Limb (tissue), 2 donors: Measurements from ENCODE around the gene BSND.
A peak's percentile ranks its signal among the peaks of the same experiment; 100 is the strongest.
"Not testable (repeated sequence)": the region's sequence is repeated elsewhere in the genome, so short reads cannot be mapped to it uniquely, and the experiment has no call there.

ENCODE experiments used
- DNase-seq, 2 donors: peaks; one replicate each; pipeline ENCODE4 v3.0.0-alpha.2; 2016; ENCODE audit errors: extremely low spot score in 2 of 2

The BSND gene

DNA sequence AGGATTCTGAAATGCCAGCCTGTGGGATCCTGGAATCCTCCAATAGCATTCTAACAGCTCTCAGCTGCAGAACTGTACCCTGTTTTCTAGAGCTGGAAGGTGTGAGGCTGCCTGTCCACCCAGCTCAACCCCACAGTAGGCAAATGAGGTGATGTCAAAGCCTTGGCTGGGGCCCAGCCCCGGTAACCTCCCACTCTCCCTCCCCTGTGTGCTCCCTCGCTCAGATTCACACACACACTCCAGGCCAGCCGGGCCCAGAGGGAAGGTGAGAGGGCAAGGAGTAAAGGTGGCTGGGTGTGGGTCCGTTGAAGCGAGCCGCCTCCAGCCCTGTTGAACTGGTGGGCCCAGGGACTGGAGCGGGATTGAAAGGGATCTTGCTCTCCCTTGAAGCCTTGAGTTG, at the start of gene BSND:
TSS of gene BSND (plus strand) at position 257 of the 400 bp plus-strand sequence. CDS start 254 bp downstream, outside the sequence.
- no peak for DNase-seq

DNA sequence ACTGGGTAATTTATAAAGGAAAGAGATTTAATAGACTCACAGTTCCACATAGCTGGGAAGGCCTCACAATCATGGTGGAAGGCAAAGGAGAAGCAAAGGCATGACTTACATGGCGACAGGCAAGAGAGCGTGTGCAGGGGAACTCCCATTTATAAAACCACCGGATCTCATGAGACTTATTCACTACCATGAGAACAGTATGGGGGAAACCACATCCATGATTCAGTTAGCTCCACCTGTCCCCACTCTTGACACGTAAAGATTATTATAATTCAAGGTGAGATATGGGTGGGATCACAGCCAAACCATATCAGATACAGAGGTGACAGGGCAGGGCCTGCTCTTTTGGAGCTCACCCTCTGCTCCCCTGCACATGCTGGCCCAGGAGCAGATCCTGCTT, 49.7 kb upstream of the BSND start:
- DNase-seq, result no peak

DNA sequence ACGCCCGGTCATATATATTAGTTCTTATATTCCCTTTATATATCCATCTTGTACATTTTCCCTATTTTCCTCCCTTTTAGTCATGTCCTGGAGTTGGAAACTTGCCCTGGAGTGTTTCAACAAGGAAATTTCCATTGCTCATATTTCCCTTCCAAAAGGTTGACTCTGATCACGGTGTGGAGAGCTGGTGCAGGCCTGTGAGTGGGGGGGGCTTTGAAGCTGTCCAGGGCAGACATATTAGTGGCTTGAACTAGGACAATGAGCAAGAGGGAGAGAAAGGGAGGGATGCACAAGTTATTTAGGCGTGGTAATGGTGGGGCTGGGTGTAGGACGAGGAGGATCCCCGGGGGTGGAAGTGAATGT, 48.7 kb upstream of the BSND start:
- peak in 1 of 2 donors; percentile 60 for DNase-seq

DNA sequence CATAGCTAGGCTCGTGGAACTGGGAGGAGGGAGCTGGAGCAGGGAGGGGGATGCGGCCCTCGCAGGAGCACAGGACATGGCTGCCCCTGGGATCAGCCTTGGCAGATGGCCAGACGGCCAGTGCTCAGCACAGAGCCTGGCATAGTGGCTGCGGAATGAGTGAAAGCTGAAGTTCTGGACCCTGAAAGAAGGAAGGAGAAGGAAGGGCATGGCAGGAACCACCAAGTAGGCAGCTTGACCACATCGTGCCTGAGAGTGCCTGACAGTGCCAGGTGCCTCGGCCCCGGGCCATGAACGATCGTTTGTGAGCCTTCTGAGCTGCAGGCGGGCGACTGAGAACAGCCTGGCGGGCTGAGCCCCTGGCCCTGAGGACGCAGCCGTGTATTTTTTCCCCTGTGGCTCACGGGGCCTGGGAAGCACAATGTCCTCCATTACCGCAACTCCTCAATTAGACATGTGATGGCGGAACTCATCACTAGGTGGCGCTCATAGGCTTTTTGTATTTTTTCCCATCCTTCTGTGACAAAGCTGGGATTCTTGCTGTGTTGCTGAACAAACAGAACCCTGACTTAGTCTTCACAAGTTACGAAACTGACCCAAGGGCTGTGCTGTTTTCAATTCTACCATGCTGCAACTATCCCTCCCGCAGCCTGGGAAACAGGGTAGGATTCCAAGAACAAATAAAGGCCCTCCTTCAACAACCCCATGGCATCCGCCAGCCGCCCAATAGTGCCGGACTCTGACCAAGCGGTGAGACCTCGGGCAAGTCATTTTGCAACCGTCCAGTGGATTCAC, 48.2 kb upstream of the BSND start:
- peak; percentile 73 to 89 for DNase-seq

DNA sequence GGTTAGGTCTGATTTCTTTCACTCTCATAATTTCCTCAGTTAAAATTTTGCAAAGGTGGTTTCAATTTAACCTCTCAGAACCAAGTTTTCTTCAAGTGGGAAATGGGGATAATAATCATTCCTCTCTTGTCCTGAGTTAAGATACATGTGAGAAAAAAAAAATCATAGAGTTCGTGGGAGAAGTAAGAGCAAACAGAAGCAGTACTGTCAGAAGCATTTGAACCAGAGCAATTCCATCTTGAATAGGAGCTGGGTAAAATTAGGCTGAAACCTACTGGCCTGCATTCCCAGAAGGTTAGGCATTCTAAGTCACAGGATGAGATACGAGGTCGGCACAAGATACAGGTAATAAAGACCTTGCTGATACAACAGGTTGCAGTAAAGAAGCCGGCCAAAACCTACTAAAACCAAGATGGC, 46.9 kb upstream of the BSND start:
- DNase-seq, result no peak

DNA sequence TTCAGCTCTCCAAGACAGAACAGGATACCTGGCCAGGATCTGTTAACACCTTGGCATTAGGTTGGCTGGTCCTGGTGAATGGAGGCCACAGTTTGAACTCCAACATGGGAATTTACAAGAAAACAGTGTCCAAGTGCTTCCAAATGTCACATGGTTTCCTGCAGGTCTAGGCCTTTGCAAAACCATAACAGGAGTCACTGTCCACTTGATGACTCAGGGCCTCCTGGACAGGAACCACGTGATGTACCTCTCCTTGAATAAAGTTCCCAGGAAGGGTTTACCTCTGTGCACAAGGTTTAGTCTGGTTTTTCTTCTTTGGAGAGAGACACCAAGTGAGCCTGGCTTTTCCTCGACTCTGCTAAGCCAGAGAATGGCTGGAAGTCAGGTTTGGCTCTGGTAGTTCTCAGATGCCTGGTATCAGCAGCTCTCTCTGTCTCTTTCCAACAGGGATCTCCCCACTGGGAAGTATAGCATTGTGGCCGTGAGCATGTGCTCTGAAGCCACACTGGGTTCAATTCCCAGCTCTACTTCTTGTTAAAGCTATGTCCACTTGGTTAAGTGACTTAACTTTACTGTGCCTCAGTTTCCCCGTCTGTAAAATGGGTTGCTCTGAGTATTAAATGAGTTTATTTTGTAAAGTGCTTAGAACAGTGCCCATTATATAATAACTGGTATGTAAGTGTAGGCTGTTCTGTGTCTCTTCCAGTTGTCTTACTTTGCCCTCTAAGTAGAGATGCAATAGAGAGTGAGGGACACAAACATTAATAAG, 45.6 kb upstream of the BSND start:
- DNase-seq, result no peak

DNA sequence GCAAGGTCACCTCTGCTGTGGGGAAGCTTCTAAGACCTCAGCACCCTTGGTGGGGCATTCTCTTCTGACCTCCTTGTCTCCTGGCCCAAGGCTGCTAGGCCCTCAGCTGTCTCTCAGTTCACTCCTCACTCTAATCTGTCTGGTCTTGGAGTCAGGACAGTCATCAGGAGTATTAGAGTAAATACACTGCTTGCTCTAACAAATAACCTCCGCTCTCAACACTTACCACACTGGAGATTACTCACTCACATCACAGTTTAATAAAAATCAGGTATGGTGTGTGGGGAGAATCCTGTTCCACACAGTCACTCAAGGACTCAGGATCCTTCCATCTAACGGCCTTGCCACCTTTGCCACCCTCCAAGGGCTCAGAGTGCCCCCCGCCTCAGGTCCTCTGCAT, 44.9 kb upstream of the BSND start:
- no peak for DNase-seq

DNA sequence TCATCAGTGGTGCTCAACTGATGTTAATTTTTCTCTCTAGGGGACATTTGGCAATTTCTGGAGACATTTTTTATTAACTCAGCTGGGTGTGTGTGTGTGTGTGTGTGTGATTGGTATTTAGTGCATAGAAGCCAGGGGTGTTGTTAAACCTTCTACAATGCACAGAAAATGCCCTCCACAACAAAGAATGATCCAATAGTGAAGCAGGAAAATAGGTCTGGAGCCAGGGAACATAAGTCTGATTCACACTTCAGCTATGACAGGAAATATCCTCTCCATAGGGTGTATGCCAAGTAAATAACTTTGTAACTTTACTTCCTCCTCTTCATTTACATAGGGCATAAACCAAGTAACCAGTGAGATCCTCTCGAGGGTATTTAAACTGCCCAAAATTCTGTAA, 43.4 kb upstream of the BSND start:
- no peak for DNase-seq

DNA sequence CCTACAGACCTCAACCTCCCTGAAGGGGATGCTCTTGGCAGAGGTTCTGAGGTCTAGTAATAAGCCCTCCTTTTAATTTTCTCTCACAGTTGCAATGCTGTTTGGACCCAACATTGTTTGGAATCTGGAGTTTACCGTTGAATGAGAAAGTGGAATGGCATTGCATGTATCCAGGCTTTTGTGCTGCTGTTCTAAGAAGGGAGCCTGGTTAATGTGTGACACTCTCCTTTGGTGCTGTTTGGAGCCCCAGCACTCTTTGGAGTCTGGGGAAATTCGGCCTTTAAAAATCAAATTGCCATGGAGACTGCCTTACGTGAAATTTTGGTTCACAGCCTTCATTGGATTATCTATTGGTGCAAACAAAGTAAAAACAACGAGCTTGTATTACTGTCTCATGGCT, 42.0 kb upstream of the BSND start:
- DNase-seq, result no peak

DNA sequence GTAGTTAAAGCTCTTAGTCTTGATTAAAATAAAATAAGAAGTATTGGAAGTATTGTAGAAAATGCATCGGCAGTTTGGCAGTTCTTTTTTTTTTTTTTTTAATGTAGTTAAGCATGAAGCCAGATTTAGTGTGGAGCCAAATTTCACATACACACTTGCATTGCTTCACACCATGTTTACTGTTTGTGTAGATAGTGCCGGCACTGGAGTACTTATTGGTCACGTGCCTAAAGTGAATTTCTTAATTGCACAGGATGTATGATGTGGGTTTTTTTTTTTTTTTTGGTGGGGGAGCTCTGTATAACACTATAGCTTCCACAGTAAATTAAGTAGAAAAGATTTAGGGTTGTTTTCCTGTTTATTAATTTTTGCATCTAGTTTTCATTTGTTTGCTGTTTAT, 39.5 kb upstream of the BSND start:
- no peak for DNase-seq

DNA sequence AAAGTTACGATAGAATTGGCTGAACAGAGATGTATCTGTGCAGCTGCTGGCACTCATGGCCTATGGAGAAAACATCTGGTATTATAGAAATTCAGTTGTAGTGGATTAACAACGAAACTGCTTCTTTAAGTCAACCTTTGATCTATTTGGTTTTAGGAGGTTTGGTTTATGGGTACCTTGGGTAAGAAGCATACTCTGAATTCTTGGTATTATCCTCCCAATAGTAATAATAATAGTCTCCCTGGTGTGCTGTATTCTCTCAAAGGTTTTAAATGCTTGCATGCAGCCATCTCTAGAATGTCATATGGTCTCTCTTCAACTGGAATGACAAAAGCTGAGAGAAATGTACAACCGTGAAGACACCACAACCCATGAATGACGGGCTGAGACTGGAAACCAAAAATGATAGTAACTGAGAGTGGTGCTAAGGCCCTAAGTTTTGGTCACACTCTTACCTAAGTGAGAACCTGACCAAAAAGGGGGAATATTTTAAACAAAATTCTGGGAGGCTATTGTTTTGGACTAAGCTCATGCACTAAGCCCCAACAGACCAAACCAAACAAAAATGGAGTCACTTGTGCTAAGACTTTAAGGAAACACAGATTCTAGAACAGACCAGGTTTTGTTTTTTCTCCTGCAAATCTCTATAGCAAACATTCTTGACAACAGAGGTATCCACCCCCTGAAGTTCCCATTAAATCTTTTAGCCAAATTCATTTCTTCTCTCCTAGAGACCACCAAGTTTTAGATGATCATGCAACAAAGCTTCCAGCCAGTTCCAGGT, 35.9 kb upstream of the BSND start:
- DNase-seq, result no peak

DNA sequence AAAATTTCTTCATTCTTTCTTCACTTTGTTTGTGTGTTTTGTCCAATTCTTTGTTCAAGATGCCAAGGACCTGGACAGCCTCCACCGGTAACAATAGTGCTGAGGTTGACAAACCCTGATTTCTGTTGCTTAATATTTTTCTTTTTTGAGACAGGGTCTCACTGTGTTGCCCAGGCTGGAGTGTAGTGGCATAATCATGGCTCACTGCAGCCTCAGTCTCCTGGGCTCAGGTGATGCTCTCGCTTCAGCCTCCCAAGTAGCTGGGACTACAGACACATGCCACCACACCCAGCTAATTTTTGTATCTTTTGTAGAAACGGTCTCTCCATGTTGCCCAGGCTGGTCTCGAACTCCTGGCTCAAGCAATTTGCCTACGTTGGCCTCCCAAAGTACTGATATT, 34.9 kb upstream of the BSND start:
- not testable (repeated sequence) for DNase-seq

DNA sequence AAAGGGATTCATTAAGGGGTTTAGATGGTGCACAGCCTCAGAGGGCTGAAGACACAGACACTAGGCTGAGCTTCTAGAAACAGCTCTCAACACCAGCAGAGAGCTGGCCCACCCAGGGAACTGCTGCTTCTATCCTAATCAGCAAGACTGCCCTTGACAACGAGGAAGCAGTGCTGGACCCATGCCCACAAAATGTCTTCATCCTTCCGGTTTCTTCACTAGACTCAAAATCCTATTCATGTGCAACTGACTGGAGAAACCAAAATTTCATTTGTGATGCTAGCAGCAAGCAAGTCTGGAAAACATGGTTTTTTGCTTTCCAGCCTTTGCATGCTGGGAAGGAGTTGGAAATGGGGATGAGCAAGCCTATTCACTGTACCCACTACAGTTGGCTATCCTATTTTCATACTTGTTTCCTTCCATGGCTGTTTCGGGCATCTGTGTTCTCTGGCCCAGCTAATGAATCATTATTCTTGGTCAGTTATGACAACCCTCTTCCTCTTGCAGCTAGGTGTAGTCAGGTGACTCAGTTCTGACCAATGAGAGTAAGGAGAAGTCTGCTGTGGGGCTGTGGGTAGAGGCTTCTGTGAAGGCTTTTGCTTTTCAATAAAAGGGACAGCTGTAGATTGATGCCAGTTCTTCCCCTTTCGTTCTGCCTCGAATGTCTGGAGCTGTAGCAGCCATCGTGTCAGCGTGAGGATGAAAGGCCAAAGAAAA, 33.0 kb upstream of the BSND start:
- peak in 1 of 2 donors; percentile 16 for DNase-seq

DNA sequence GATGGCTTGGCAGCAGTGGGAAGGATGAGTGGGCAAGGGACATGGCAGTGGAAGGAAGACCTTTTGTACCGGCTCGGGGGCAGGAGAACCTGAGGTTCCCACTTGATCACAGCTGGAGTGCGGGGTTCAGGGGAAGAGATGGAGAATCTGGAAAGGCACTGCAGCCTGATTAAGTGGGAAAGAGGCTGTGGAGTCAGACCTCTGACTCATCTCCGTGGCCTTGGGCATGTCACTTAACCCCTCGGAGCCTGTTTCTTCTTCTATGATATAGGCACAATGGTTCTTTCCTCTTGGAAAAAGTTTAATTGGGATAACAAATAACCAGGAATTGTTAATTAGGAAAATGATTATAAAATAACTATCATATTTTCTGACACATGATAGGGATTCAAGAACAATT, 31.4 kb upstream of the BSND start:
- no peak for DNase-seq

DNA sequence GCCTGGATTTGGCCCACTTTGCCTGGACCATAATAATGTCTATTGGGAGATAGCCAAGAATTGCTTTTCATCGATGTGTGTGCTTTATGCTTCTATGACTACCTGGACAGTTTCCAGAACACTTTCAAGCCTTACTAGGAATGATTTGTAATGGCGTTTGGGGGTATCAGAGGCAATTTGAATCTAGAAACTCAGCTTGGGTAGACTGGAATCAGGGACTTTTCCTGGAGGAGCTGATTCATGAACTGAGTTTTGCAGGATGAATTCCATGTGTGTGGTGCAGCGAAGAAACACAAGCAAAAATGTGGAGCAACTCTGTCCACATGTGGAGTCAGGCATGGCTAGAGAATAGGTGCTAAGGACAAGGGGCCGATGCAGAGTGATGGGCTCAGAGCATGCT, 30.2 kb upstream of the BSND start:
- peak in 1 of 2 donors; percentile 5 for DNase-seq

DNA sequence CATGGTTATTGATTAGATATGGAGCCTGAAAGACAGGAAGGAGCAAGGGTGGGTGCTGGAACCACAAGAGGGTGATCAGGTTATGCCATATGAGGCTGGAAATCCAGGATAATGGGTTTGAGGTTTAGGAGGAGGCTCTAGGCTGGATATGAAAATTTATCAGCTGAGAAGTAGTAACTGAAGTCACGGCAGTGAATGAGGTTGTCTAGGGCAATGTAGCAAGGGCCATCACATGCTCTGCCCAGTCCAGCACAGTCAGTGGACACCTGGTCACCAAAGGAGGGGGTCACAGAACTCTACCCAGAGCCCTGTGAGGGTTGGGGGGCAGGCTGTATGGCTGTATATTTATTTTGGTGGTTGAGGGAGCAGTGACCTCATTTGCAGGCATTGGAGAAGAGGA, 28.9 kb upstream of the BSND start:
- DNase-seq, result peak in 1 of 2 donors; percentile 12

DNA sequence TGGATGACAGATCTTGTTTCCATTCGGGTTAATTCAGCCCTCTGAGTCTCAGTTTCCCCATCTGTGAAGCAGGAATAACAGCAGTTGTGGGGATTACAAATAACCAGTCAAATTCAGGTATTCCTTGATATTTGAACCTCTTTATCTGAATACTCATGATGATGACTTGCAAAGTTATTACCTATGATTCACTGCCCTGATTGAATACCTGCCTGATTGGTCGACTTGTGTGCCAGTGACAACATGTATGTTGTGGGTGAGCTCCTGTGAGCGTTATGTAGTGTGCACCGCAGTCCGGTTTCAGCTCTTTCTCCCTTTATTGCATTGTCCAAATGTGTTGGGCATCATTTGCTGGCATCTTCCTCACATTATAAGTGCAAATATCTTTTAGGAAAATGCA, 27.8 kb upstream of the BSND start:
- DNase-seq, result no peak

DNA sequence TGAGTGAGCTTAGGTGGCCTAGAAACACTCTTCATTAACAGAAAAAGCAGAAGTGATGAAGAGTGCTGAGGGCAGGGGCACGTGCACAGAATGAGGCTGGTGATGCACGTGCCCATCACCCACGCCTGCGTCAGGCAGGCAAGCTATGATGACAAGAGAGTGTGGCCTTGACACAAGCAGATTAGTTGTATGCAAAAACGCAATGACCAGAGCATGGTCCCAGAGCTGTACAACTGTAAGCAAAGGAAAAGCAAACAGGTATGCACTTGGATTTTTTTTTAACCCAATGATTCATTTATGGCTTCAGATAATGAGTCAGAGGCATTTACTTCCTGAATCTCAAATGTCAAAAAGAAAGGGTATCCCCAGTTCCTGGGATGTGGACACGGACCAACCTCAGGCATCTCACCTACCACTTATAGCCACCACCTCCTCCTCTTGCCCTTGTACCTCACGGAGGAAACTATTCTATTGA, 27.4 kb upstream of the BSND start:
- no peak for DNase-seq

DNA sequence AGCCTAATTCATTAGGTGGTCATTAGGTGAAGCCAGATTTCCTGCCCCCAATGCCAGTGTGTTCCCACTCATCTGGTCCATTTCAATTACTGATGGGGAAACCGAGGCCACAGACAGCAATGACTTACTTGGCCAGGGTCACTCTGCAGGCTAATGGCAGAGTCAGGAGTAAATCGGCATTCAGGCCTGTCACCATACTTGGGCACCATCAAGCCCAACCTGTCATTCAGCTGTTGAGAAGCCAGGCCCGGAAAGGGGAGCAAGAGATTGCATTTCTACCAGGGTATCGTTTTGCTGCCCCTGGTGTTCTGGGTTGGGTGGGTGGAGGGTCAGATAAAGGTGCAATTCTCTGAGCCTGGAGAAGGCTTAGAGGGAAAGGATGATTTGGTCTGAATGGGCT, 26.3 kb upstream of the BSND start:
- DNase-seq, result peak in 1 of 2 donors; percentile 8

DNA sequence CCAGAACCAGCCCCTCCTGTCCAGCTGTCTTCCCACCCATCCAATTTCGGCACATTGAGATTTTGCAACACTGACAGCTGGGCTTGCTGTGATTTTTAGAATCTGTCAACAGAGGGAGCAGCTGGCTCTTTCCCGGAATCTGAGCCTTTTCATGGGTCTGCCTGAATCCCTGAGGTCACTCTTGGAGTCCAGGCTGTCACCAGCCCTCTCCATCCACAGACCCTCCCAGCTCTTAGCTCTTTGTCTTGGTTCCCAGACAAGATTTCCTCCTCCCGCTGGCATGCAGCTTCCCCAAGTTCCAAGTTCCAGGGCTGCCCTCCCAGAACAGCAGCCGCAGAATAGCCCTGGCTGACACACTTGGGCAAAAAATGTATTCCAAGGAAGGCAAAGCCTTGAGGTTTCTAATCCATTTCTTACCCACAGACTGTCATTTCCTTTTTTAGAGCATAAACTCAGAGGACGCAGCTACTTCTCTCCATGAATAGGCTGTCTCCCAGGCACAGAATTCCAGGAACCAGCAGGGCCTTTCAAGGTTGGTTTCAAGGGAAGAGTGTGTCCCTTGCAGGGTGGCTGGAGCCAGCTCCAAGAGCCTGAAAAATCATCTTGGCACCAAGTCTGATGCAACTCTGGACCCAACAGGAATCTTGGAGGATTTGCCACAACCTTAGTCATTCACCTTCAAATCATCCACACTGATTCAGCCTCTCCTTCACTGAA, 25.4 kb upstream of the BSND start:
- peak; percentile 50 to 63 for DNase-seq
